Stimulated activated CD8-positive, alpha-beta memory T cell treated with anti-CD3 and anti-CD28 coated beads, Interleukin-12 subunit alpha, Interleukin-12 subunit beta, amount 100 ng/mL, for 24 hours (primary cell): ENCODE data around the gene MAPRE3.
A peak's percentile ranks its signal among the peaks of the same experiment; 100 is the strongest.
"Not testable (repeated sequence)": the region's sequence is repeated elsewhere in the genome, so short reads cannot be mapped to it uniquely, and the experiment has no call there.

ENCODE experiments used
- DNase-seq: peaks from one replicate; pipeline ENCODE4 v3.0.0-alpha.2; 2020; ENCODE audit errors: extremely low read depth

Gene MAPRE3

DNA sequence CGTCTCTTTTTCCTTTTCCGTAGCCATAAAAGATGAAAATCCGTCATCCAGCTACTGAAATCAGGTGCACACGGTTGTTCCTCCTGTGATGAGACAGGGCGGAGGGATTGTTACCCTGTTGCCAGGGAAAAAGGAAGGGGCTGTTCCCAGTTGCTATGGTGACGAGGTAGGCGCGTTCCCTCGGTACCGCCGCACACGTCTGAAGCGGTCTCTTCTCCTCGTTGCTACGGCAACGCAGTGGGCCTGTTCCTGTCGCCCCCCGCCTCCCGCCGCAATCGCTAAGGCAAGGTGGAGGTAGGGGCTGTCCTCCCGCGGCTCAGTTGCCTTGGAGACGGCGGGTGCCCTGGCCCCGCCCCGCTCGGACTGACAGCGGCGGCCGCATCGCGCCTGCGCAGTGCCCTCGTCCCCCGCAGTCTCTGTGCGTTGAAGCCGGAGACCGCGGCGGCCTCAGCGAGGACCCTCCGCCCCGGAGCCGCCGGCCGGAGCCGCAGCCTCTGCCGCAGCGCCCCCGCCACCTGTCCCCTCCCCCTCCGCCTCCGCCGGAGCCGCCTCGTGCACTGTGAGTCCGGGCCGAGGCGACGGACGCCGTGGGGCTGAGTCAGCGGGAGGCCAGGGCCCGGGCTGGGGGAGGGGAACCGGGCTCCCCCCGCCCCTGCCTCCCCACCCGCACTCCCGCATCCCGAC, at the start of gene MAPRE3:
Gene MAPRE3 (plus strand): TSS at position 394 of the 684 bp plus-strand sequence. CDS start 51,582 bp downstream, outside the sequence.
- peak; percentile 44 for DNase-seq

DNA sequence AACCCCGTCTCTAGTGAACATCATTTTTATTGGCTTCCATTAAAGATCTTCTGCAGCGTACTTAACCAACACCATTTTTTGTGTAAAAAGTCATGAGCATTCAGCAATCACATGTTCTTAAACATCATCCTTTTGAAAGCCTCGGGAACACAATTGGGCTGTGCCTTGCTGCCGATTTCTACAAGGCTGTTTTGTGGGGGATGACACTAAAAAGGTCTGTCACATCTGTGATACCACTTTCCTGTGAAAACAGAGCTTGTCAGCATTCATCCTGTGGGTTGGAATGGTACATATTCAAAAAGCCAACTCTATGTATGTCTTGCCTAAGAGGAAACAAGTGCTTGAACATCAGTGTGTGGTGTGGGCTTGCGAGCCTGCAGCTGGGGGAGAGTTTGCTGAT, 49.1 kb upstream of the MAPRE3 start:
- no peak for DNase-seq

- DNase-seq = peak; percentile 7
Observed at GRCh38 chr2:26922405-26923188, 47.8 kb upstream of the MAPRE3 start.

DNA sequence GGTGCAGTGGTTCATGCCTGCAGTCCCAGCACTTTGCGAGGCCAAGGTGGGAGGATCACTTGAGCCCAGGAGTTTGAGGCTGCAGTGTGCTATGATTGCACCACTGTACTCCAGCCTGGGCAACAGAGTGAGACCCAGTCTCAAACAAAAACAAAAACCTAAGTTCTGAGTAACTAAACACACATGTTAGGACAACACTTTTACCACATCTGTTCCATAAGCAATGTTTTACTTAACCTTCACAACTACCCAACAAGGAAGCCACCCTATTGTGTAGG, 47.3 kb upstream of the MAPRE3 start:
- DNase-seq = not testable (repeated sequence)

GRCh38 chr2:26924731-26925099, 45.7 kb upstream of the MAPRE3 start:
- no peak for DNase-seq

- no peak for DNase-seq
Observed at GRCh38 chr2:26925100-26925791, 45.2 kb upstream of the MAPRE3 start.

DNA sequence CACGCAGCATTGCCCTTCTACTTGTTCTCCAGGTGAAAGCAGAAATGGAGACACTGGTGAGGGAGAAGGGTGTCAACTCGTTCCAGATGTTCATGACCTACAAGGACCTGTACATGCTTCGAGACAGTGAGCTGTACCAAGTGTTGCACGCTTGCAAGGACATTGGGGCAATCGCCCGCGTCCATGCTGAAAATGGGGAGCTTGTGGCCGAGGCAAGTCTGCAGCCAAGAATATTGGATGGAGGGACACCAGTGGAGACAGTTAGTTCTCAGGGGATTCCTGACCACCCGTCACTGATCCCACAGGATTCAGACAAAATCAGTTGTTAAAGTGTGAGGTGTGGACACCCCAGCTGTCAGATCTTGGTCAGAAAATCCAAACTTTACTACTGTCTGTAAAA, 43.2 kb upstream of the MAPRE3 start:
- no peak for DNase-seq

GRCh38 chr2:26932974-26933373, 37.5 kb upstream of the MAPRE3 start:
- no peak for DNase-seq

DNA sequence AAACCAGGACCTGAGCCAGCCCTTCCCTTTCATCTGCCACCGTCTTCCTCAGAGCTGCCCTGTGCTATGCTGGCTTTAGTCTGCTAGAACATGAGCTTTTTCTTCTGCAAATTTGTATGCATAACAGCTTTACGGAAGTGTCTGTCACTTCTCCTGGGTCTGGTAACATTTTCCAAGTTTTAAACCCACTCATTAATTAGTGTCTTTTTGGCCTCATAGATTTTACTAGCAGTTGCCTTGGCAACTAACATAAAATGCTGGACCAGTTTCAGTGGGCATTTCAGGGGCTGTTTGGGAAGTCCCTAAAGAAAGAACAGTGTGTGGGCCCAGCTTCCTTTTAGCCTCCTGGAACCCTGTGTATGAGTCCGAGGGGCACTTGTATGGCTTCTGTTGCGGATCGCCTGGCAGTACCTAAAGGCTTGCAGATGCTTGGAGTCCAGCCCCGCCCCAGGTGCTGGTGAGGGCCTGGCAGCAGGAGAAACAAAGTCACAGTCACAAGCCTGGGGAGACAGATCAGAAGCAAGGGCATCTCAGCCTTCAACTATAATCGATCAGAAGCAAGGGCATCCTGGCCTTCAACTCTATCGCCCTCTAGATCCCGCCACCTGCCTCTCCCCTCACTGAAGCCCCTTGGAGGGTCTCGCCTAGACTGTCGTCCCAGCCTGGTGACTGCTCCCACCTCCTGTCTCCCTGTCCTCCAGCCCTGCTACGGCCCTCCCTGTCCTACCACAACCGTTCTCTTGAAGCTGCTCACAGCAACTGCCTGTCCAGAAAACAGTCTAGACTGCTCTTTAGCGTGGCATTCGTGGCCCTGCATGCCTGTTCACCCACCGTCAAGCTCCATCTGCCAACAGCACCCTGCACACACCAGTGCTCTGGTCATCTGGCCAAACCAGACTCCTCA, 36.8 kb upstream of the MAPRE3 start:
- DNase-seq = no peak

DNA sequence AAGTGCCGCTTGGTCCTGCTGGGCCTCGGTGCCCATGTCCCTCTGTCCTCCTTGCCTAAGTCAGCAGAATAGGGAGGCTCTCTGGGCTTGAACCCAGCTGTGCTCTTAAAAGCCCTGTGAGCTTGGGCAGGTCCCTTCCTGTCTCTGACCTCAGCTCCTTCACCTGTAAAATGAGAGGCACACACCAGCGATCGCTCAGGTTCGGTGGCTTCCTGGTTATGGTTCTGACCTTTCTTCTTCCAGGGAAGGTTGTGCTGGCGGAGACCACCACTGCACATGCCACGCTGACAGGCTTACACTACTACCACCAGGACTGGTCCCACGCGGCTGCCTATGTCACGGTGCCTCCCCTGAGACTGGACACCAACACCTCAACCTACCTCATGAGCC, 36.1 kb upstream of the MAPRE3 start:
- DNase-seq = no peak

GRCh38 chr2:26934985-26935384, 35.5 kb upstream of the MAPRE3 start:
- no peak for DNase-seq

DNA sequence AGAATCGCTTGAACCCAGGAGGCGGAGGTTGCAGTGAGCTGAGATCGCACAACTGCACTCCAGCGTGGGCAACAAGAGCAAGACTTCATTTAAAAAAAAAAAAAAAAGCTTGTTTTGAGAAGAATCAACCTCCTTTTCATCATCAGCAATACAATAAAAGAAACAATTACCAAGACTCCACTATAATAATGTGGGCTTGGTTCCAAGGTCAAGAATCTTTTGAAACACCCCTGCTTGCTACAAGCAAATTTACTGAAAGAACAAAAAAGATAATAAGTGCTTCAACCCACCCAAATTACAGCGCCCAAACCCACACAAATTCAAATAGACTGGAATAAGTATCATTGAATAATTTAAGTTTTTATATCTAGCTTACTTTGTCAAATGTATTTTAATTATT, 33.6 kb upstream of the MAPRE3 start:
- DNase-seq = no peak

DNA sequence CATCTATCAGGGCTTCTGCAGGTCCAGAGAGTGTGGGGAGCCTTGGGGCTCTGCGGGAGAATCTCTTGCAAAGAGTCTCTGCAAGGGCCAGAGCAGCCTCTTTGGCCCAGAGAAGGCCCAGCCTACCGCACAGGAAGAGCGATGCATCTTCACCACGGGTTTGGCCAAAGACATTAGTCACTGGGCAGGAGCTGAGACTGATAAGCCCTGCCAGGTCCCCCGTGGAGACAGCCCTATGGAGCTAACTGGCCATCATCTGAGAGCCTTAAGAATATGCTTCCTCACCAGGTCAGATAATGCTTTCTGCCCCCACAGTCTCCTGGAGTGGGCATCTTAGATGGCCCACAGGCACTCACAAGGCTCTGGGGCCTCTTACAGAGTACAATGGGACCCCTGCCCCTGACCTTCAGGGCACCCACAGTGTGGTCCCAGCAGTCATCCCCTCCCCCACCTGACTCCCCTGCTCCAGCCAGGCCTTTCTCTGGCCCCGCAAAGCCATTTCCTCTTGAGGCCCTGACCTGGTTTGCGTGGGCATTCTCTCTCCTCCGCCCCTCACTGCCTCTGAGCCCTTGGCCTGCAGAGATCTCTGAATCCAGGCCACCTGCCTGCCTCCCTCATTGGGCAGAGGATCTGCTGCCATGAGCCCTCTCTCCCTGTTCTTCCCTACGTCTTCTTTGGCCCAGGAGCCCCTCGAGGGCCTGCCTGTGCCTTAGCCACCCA, 31.9 kb upstream of the MAPRE3 start:
- no peak for DNase-seq

- DNase-seq = no peak
Observed at GRCh38 chr2:26940001-26940400, 30.4 kb upstream of the MAPRE3 start.

GRCh38 chr2:26941486-26941885, 29.0 kb upstream of the MAPRE3 start:
- no peak for DNase-seq

DNA sequence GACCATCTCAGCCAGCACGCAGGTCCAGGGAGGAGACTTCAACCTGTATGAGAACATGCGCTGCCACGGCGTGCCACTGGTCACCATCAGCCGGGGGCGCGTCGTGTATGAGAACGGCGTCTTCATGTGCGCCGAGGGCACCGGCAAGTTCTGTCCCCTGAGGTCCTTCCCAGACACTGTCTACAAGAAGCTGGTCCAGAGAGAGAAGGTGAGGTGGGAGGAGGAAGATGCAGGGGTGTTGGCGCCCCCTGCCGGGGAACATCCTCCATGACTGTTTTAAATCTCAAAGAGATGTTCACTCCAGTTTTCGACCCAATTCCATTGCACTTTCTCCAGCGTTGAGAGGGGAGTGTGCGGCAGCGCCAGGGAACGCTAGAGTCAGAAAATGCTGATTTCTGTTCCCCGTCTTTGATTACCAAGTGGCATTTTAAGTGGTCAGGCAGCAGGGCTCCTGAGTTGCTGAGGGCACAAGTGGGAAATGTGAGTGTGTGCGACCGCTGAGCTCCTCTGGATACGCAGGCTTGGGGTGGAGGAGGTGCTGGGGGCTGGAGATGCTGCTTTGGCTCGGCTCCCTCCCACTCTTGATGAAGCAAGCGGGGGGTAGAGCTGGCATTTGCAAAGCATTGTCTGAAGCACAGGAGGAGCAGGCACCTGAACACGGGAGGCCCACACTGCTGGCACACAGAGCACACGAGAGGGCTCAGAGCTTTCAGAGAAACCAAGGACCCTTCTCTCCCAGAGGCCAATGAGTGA, 27.7 kb upstream of the MAPRE3 start:
- DNase-seq = peak; percentile 26

- no peak for DNase-seq
Observed at GRCh38 chr2:26945991-26946750, 24.3 kb upstream of the MAPRE3 start.

DNA sequence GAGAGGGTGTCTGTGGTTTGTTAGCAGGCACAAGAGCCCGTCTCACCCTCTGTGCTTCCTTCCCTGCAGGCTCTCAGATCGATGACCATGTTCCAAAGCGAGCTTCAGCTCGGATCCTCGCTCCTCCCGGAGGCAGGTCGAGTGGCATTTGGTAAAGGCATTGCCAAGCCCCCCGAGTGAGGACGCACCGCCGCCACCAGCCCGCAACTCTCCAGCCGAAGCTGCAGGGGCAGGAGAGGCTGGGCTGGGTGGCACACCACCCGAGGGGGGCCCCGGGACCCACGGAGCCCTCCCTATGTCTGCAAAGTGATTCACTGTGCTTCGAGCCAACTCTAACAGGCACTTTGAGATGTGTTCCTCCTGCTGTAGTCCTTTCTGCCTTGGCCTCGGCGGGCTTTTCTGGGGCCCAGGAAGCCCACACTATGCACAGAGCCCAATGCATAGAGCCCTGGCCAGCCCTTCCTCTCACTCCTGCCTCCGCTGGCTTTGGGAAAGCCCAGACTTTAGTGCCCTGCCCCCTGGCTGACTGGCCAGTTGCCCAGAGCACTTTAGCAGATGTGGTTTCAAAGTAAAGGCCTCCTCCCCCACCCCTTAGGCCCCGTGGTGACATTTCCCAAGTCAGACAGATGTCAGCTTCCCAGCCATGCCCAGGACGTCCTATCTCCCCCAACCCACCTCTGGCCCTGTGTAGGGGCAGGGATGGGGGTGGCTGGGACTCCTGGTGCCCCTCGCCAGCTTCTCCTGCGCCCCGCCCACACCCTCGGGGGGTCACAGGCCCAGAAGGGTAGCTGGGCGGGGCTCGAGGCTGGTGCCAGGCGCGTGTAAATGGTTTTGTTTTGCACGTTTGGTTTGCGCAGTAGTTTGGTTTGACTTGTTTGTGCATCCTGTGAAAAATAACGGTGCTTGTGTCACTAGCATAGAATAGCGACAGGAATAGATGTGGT, 23.3 kb upstream of the MAPRE3 start:
- DNase-seq = no peak

DNA sequence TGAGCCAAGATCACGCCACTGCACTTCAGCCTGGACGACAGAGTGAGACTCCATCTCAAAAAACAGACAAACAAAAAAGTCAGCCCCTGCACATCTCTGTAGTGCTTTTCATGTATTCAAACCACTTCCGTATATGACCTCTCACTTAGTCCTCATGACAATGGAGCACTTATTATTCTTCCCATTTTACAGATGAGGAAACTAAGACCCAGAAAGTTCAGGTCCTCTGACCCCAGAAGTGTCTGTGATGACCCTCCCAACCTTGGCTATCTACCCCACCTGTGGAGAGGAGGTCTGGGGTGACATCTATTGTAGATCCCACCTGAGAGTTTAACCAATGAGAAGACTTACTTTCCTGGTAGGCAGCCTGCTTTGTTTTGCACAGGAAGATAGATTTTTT, 21.6 kb upstream of the MAPRE3 start:
- no peak for DNase-seq
